Measurements from ENCODE around the gene MACROH2A1. TPM values are rescaled to one million over a fixed set of nuclear protein-coding genes. Genes with fewer than 3 reads are reported as not detected.

MACROH2A1 gene
- total RNA-seq, 1 donor from 2014 or later = 190 TPM

DNA sequence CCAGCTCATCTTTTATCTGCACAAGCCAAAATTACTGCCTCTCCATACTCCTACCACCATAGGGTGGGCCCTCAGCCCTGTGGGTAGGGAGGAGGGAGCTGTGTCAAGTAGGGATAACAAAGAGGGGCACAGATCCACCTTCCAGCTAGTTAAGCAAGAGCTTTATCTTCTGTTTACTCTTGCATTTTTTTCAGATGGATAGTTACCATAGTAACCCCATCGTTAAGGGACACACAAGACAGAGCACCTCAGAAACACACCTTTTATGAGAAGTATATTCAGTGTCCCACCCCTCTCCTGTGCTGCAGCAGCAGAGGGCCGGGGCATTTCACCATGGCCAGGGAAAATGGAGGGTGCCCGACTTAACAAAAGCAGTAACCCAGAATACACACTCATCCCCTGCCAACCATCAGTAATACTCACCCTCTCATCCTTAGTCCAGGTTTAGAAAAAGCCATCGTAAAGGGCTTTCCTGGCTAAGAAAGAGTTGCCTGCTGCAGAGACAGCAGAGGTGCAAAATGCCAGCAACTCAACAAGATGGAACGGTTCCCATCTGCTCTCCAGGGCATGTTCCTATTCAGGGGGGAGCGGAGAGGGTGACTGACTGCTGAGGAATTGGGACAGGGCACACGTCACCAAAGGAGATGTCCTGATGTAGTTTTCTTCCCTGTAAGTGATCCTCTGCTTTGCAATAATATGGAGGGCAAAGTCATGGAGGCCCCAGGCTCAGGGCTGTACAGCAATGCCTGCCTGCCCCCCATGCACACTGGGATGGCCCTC, 25.1 kb downstream of the MACROH2A1 start:
- no peaks in the 10 kb centered on the region for H3K9me3 ChIP-seq
- intact Hi-C loops (cut with DNase I) = no loop called here
- no peak overlapping the region for H3K27ac ChIP-seq
- DNase-seq (ENCODE audit: extremely low spot score in 2 of 2) = no peak
- peaks cover 0 to 48% of the 10 kb centered on the region in 2 donors for H3K36me3 ChIP-seq
- peaks cover 19% of the 10 kb centered on the region for H3K4me1 ChIP-seq
- H3K4me3 ChIP-seq = no peak overlapping the region
- no peak for TF ChIP-seq POLR2A (IDR thresholded peaks at IDR 0.05)
- TF ChIP-seq, protein P1, sequence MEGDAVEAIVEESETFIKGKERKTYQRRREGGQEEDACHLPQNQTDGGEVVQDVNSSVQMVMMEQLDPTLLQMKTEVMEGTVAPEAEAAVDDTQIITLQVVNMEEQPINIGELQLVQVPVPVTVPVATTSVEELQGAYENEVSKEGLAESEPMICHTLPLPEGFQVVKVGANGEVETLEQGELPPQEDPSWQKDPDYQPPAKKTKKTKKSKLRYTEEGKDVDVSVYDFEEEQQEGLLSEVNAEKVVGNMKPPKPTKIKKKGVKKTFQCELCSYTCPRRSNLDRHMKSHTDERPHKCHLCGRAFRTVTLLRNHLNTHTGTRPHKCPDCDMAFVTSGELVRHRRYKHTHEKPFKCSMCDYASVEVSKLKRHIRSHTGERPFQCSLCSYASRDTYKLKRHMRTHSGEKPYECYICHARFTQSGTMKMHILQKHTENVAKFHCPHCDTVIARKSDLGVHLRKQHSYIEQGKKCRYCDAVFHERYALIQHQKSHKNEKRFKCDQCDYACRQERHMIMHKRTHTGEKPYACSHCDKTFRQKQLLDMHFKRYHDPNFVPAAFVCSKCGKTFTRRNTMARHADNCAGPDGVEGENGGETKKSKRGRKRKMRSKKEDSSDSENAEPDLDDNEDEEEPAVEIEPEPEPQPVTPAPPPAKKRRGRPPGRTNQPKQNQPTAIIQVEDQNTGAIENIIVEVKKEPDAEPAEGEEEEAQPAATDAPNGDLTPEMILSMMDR (IDR thresholded peaks at IDR 0.05) = no peak
- TF ChIP-seq POLR2AphosphoS5 (IDR thresholded peaks at IDR 0.05; ENCODE audit: insufficient read depth in 1 of 2, low read depth in 1 of 2) = no peak
- no peaks in the 10 kb centered on the region for H3K27me3 ChIP-seq

DNA sequence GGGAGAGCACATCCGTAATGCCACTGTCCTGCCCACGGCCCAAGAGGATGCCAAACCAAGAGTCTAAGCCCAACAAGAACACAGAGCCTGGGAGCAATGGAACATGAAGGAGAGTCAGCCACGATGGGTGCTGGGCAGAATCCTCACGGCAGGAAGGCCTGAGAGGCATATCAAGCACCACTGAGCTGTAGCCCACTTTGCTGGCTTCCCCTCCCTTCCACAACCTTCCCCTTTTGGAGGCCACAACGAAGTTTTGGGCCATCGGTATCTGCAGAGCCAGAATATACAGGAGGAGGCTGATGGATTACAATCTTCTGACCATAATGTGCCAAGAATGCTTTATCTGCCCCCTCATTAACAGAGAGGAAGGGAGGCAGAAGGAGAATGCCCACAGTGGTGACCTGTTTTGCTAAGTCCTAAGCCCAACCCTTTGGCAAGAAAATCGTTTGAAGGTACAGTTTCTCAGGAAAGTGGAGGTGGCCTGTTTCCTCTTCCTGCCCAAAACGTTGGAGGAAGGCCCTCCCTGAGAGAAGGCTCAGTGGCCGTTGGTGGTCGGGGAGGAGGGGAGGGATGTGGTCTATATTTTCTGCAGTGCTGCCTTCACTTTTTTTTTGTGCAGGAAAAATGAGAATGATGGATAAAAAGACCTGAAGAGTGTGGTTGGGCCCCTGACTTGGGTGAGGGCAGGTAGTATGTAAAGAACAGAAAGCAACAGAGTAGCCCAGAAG, 26.2 kb downstream of the MACROH2A1 start:
- TF ChIP-seq POLR2AphosphoS5 (IDR thresholded peaks at IDR 0.05; ENCODE audit: insufficient read depth in 1 of 2, low read depth in 1 of 2) (no peak), POLR2A (IDR thresholded peaks at IDR 0.05) (no peak)
- TF ChIP-seq, protein P1 (IDR thresholded peaks at IDR 0.05) = no peak
- DNase-seq (ENCODE audit: extremely low spot score in 2 of 2) = no peak
- Histone ChIP-seq H3K4me3 (no peak overlapping the region), H3K27ac (no peak overlapping the region), H3K27me3 (no peaks in the 10 kb centered on the region), H3K9me3 (no peaks in the 10 kb centered on the region), H3K4me1 (peaks cover 17% of the 10 kb centered on the region), H3K36me3 (peaks cover 0 to 46% of the 10 kb centered on the region in 2 donors)
- intact Hi-C loops (cut with DNase I) = no loop called here

DNA sequence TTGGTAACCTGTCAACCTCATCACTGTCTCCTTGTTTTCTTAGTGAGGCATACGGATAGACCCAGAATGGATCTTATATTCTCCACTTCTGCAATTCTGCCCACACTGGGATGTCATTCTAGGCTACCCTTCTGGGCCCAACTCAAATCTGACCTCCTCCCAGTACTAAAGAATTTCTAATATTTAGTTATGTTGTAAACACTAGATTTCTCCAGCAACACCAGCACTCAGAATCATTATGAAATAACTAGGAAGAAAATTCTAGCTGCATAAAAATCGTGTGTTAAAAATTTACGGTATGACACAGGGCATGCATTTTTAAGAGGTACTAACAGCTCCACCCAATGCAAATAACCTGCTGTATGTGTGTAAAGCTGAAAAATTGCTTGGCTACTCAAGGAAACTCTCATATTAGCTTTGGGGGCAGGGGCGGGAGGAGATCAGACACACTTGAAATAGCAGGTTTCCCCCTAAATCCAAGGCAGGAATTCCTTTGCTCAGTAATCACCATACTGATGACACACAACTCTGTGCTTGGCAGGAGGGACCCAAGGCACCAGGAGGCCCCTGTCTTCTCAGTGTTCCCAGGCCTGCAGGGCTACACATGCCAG, 27.3 kb downstream of the MACROH2A1 start:
- Histone ChIP-seq H3K4me1 (peaks cover 17% of the 10 kb centered on the region), H3K9me3 (no peaks in the 10 kb centered on the region), H3K36me3 (peaks cover 0 to 41% of the 10 kb centered on the region in 2 donors), H3K27ac (no peak overlapping the region), H3K27me3 (no peaks in the 10 kb centered on the region), H3K4me3 (no peak overlapping the region)
- DNase-seq (ENCODE audit: extremely low spot score in 2 of 2) = no peak
- TF ChIP-seq POLR2A (IDR thresholded peaks at IDR 0.05) (no peak), POLR2AphosphoS5 (IDR thresholded peaks at IDR 0.05; ENCODE audit: insufficient read depth in 1 of 2, low read depth in 1 of 2) (no peak)
- TF ChIP-seq, protein P1 (IDR thresholded peaks at IDR 0.05) = no peak
- intact Hi-C loops (cut with DNase I) = no loop called here

DNA sequence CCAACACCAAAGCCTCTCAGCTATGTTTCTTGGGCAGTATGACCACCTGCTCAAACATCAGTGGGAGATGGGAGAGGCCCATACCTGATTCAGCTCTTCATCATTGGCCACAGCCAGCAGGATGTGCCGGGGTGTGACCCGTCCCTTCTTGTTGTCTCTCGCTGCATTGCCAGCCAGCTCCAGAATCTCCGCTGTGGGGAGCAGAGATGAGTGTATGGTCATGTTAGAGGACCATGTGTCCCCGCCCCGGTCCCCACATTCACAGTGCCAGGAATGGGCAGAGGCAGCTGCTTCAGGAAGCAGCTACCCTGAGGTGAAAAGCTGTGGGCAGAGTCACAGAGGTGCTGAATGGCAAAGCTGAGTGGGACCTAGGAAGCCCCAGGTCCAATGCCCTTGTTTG, 29.1 kb downstream of the MACROH2A1 start:
- Histone ChIP-seq H3K4me1 (peaks cover 27% of the 10 kb centered on the region), H3K27me3 (no peaks in the 10 kb centered on the region), H3K27ac (no peak overlapping the region), H3K4me3 (no peak overlapping the region), H3K36me3 (peaks cover 0 to 37% of the 10 kb centered on the region in 2 donors), H3K9me3 (no peaks in the 10 kb centered on the region)
- intact Hi-C loops (cut with DNase I) = no loop called here
- no peak for TF ChIP-seq POLR2AphosphoS5 (IDR thresholded peaks at IDR 0.05; ENCODE audit: insufficient read depth in 1 of 2, low read depth in 1 of 2)
- TF ChIP-seq, protein P1 (IDR thresholded peaks at IDR 0.05) = no peak
- TF ChIP-seq POLR2A (IDR thresholded peaks at IDR 0.05) = no peak
- DNase-seq (ENCODE audit: extremely low spot score in 2 of 2) = no peak

Data from vagina (tissue), 2 donors.